ENCODE data around the gene PLCB1. TPM values are rescaled to one million over a fixed set of nuclear protein-coding genes. Genes with fewer than 3 reads are reported as not detected.

Gene PLCB1
- total and polyA plus RNA-seq, 2 of the 4 experiments (the other 2 are of a cell fraction): 5.6 to 16.1 TPM

DNA sequence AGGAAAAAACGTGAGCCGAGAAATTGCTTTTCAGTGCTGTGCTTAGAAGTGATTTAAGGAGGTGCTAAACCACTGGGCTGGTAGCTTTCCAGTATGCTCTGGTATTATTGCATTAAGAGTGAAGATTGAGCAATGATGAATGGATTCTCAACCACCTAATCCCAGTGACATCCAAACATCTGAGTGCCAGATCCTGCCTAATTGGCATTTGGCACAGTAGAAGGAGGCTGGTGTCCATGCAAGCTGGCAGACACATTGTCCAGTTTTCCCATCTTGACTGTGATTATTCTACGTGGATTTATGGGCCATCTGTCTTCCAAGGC is 538.8 kb downstream of the PLCB1 start:
- H3K27me3 ChIP-seq (ENCODE audit: control insufficient read depth, insufficient read depth, low read length): no peaks in the 10 kb centered on the region
- H2BK120ac ChIP-seq (ENCODE audit: low read depth, low read length): no peak overlapping the region
- no peak overlapping the region for H3K4ac ChIP-seq (ENCODE audit: low read depth, low read length)
- H3K9me1 ChIP-seq (ENCODE audit: insufficient read depth, low read length): no peaks in the 10 kb centered on the region
- no peaks in the 10 kb centered on the region for H3K4me1 ChIP-seq (ENCODE audit: control insufficient read depth, insufficient read depth, low read length)
- H2BK5ac ChIP-seq (ENCODE audit: low read depth, low read length, poor library complexity, severe bottlenecking): no peak overlapping the region
- H2AFZ ChIP-seq (replicated peaks; ENCODE audit: low read length, poor library complexity): no peak overlapping the region
- peaks cover 2% of the 10 kb centered on the region; the same call in 1 of the 2 replicates for H3K36me3 ChIP-seq (ENCODE audit: control insufficient read depth, insufficient read depth, low read length)
- no peak overlapping the region for H2BK15ac ChIP-seq (ENCODE audit: low read depth, low read length)
- no peaks in the 10 kb centered on the region for H3K79me1 ChIP-seq (ENCODE audit: low read depth in 1 of 2, low read length in 2 of 2)
- CTCF ChIA-PET: interaction anchor here (1.1 kb wide), 1 partner anchor 9 kb away, joined by 3 read pairs; no protein-coding TSS in a partner anchor
- no peak overlapping the region for H3K4me3 ChIP-seq (ENCODE audit: insufficient read depth, low read depth, low read length)
- dilution Hi-C loops (cut with HindIII; ENCODE audit: low sequenced_read_pairs, unreplicated experiment): no loop called here
- no peak overlapping the region for H2AK5ac ChIP-seq (ENCODE audit: low read depth, low read length)
- in situ Hi-C loops (cut with MboI; ENCODE audit: low sequenced_read_pairs): no loop called here
- H4K91ac ChIP-seq (ENCODE audit: insufficient read depth, low read depth, low read length): no peak overlapping the region
- H3K9me3 ChIP-seq (ENCODE audit: control insufficient read depth, insufficient read depth, low read length): no peaks in the 10 kb centered on the region
- no peaks in the 10 kb centered on the region for H4K20me1 ChIP-seq (ENCODE audit: insufficient read depth, low read length)
- ATAC-seq (ENCODE audit: low read depth): no peak
- H3K56ac ChIP-seq (ENCODE audit: extremely low read depth, insufficient read depth, low read length): no peak overlapping the region
- H3K9ac ChIP-seq (ENCODE audit: low read depth, low read length): no peak overlapping the region
- POLR2A ChIA-PET (ENCODE audit: unreplicated experiment): no interaction called here
- no TSS peak for BruUV-seq (replicated peaks)
- H3K4me2 ChIP-seq (ENCODE audit: low read depth, low read length): no peak overlapping the region
- H2AK9ac ChIP-seq (replicated peaks; ENCODE audit: low read depth, low read length, poor library complexity): no peak overlapping the region
- no peak overlapping the region for H4K5ac ChIP-seq (ENCODE audit: low read depth, low read length)
- no peak overlapping the region for H3K18ac ChIP-seq (ENCODE audit: low read depth, low read length)
- H3K27ac ChIP-seq (ENCODE audit: insufficient read depth, low read length): no peak overlapping the region
- no peak for TF ChIP-seq FOS (IDR thresholded peaks at IDR 0.05; ENCODE audit: low read depth, low read length)
- no peak for TF ChIP-seq MXI1 (IDR thresholded peaks at IDR 0.05; ENCODE audit: borderline replicate concordance, low read depth, low read length)
- no peak for TF ChIP-seq MAZ (IDR thresholded peaks at IDR 0.05; ENCODE audit: borderline replicate concordance, low read depth, low read length)
- TF ChIP-seq POLR2A (IDR thresholded peaks at IDR 0.05; ENCODE audit: low read depth, low read length): no peak
- TF ChIP-seq, protein P1, sequence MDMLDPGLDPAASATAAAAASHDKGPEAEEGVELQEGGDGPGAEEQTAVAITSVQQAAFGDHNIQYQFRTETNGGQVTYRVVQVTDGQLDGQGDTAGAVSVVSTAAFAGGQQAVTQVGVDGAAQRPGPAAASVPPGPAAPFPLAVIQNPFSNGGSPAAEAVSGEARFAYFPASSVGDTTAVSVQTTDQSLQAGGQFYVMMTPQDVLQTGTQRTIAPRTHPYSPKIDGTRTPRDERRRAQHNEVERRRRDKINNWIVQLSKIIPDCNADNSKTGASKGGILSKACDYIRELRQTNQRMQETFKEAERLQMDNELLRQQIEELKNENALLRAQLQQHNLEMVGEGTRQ (IDR thresholded peaks at IDR 0.05; ENCODE audit: low read depth, low read length): no peak
- TF ChIP-seq RAD21 (IDR thresholded peaks at IDR 0.05; ENCODE audit: low read length): no peak
- no peak for TF ChIP-seq SMC3 (IDR thresholded peaks at IDR 0.05; ENCODE audit: low read depth, low read length)
- no peak for TF ChIP-seq RFX5 (IDR thresholded peaks at IDR 0.05; ENCODE audit: low read depth, low read length)
- no peak for TF ChIP-seq CHD1 (IDR thresholded peaks at IDR 0.05; ENCODE audit: low read depth, low read length)
- TF ChIP-seq NFE2L2 (IDR thresholded peaks at IDR 0.05; ENCODE audit: low read depth, low read length): no peak
- no peak for TF ChIP-seq RCOR1 (IDR thresholded peaks at IDR 0.05; ENCODE audit: insufficient replicate concordance, low read length)
- TF ChIP-seq, protein P2, sequence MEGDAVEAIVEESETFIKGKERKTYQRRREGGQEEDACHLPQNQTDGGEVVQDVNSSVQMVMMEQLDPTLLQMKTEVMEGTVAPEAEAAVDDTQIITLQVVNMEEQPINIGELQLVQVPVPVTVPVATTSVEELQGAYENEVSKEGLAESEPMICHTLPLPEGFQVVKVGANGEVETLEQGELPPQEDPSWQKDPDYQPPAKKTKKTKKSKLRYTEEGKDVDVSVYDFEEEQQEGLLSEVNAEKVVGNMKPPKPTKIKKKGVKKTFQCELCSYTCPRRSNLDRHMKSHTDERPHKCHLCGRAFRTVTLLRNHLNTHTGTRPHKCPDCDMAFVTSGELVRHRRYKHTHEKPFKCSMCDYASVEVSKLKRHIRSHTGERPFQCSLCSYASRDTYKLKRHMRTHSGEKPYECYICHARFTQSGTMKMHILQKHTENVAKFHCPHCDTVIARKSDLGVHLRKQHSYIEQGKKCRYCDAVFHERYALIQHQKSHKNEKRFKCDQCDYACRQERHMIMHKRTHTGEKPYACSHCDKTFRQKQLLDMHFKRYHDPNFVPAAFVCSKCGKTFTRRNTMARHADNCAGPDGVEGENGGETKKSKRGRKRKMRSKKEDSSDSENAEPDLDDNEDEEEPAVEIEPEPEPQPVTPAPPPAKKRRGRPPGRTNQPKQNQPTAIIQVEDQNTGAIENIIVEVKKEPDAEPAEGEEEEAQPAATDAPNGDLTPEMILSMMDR (conservative IDR thresholded peaks at IDR 0.05; ENCODE audit: low read depth, low read length): no peak
- TF ChIP-seq MAFK (IDR thresholded peaks at IDR 0.05; ENCODE audit: low read depth, low read length): no peak
- no peak for TF ChIP-seq BHLHE40 (IDR thresholded peaks at IDR 0.05; ENCODE audit: low read depth, low read length)
- TF ChIP-seq, protein P3, sequence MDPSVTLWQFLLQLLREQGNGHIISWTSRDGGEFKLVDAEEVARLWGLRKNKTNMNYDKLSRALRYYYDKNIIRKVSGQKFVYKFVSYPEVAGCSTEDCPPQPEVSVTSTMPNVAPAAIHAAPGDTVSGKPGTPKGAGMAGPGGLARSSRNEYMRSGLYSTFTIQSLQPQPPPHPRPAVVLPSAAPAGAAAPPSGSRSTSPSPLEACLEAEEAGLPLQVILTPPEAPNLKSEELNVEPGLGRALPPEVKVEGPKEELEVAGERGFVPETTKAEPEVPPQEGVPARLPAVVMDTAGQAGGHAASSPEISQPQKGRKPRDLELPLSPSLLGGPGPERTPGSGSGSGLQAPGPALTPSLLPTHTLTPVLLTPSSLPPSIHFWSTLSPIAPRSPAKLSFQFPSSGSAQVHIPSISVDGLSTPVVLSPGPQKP (IDR thresholded peaks at IDR 0.05; ENCODE audit: borderline replicate concordance, low read depth, low read length): no peak
- no peak for TF ChIP-seq CEBPB (IDR thresholded peaks at IDR 0.05; ENCODE audit: low read depth, low read length)
- H4K8ac ChIP-seq (ENCODE audit: low read depth in 2 of 2, low read length in 2 of 2): no peak overlapping the region
- intact Hi-C loops (cut with micrococcal nuclease): no loop called here
- H3K14ac ChIP-seq (replicated peaks; ENCODE audit: low read depth, low read length): no peak overlapping the region
- no peak for DNase-seq
- 71% methylated on average over 1 of the region's 3 CpGs; no CpG with 5 or more reads in 1 of the 2 experiments for WGBS, 2 experiments (ENCODE audit: extremely low coverage in 2 of 2, insufficient read length in 1 of 2)
- no peak overlapping the region for H2BK20ac ChIP-seq (ENCODE audit: low read depth, low read length)
- H3K23ac ChIP-seq (ENCODE audit: low read depth, low read length): no peak overlapping the region
